Right renal cortex interstitium (tissue), 3 donors: ENCODE results near the gene OR2F1. TPM values are rescaled to one million over a fixed set of nuclear protein-coding genes. Genes with fewer than 3 reads are reported as not detected.

ENCODE experiments used
- DNase-seq, 3 donors: peaks; one replicate each; pipeline ENCODE4 v3.0.0-alpha.2; 2013; ENCODE audit warnings: low read depth in 3 of 3, low spot score in 2 of 3
- polyA plus RNA-seq, 3 donors: library from polyadenylated mRNA; unstranded; fragments of 120-200 nt; gene quantifications; one replicate each; pipeline ENCODE4 v1.2.1, GENCODE V29; 2013; ENCODE audit not compliant: insufficient read length in 3 of 3

The OR2F1 gene, protein sequence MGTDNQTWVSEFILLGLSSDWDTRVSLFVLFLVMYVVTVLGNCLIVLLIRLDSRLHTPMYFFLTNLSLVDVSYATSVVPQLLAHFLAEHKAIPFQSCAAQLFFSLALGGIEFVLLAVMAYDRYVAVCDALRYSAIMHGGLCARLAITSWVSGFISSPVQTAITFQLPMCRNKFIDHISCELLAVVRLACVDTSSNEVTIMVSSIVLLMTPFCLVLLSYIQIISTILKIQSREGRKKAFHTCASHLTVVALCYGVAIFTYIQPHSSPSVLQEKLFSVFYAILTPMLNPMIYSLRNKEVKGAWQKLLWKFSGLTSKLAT
- polyA plus RNA-seq: under 1 TPM in 1 of 3 donors, not detected in 2; 0.14 TPM

DNA sequence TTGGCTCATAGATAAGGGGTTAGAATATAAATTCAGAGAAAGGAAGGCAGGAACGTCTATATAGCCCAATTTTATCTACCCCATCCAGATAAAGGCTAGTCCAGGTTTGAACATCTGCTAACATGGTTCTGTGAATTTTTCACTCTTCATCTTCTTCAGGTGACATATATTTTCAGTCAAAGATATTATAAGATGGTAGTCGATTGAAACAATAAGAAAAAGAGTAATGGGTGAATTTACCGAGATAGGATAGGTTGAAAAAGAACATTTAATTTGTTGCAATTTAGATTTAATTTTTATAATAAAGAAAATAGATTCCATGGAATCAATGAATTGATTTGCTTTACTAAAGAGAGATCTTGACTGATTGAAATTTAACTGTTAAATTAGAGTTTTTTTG lies at the start of gene OR2F1:
Gene OR2F1, plus strand, starts transcription at position 301 of the 400 bp plus-strand sequence. CDS start 5,127 bp downstream, outside the sequence.
- no peak for DNase-seq

DNA sequence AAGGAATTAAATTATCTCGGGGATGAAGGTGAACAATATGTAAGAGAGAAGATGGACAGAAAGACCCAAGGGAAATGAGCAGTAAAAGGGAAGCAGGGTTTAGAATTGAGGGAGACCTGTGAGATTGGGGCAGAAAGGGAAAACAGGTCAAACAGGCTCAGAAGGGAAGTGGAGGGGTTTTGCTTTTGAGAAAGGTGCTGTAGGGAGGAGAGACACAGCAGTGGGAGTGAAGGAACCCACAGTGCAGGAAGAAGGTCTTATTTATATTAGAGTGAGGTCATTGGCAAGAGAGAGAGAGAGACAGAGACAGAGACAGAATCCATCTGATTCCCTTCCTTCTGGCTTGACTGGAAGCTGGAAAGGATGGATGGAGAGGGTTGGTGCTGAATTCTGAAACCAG lies 49.1 kb upstream of the OR2F1 start:
- no peak for DNase-seq

DNA sequence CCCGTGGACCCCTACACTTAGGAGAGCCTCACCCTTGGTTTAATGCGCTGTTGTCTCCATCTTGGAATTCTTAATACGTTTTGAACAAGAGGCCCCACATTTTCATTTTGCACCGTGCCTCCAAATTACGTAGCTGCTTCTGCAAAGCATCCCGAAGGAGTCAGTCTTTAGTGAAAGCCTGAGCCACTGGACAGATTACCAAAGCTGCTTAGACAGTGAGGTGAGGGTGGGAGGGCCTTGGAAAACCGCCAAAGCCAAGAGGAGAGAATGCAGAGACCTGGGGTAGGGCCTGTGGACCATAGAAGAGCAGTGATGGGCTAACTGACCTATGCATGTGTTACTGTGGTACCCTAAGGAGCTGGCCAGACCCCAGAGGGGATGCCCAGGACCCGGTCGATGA lies 48.5 kb upstream of the OR2F1 start:
- no peak for DNase-seq

DNA sequence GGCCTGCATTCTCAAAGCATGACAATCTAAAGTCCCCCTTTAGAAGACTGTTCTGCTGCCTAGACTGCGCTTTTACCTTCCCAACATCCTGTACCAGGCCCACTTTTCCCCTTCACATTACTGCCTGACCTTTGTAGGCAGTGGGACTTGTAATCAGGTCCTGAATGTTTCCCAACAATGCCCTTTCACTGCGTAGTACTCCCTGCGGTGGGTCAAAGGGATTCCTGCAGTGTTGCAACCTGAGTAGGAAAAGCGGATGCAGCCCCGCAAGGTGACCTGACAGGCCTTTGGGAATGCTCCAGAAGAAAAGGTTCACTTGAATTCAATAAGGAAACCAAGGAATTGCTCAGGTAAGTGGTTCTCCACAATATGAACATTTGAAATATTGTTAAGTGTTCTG lies 47.7 kb upstream of the OR2F1 start:
- DNase-seq: no peak

DNA sequence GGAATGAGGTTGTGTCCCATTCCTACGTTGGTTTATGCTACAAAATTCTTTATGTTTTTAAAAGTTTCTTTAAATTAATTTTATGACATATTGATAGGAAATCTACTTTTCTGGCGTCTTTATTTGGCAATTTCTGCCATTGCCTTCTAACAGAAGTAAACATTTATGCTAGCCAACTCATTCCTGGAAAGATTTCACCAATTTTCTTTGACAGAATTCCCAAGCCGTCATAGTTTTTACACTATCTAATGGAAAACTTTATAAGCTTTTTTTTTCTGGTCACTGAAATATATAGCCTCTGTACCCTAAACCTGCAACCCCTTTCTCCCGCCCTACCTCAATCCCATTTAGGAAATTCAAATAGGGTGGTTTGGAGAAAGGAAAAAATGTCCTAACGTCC lies 46.5 kb upstream of the OR2F1 start:
- no peak for DNase-seq

DNA sequence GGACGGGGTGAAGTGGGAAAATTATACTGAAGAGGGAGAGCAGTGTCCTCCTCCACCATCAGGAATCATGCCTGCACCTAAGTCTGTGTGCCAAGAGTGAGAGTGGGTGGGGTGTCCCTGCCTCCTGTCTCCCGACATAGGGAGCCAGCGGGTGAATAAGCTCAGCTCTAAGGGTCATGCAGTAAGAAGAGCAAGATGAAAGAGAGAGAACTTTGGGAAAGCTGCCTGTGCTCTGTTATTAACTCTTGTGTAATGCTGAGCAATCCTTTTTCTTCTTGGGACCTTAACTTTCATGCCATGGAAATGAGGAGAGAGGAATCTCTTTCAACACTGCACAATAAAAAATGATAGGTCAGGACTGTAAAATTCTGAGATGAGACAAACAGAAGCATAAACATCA lies 44.8 kb upstream of the OR2F1 start:
- no peak for DNase-seq

DNA sequence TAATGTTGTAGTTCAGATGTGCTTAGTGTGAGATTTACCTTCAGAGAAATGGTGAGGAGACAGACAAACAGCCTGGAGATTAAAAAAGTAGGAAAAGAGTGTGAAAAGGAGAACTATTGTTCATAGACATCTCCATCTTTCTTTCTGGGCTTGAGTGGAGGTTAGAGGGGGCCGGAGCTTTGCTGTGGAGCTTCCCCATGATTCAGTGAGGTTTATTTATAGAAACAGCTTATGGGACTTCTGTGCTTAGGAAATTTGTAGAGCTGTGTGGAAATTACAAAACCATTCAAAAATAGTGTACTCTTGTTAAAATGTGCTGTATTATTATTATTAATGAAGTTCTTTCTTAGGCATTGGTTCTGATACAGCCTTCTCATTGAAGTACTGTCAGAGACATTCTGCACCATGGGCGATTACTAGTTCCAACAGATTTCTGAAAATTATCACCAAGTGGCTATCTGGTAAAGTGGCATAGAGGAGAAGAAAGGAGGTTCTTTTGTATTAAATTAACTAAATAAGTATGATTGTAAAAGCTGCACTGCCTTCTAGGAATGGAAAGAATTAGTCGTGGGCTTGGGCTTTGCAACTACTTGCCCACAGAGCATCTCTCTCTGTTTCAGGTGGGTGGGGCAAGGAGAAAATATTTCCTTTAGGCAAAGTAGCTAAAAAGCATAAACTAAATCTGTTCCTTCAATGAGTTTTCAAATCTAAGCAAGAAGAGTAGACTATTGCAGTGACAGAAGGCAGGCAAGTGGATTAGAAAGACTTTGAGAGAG lies 44.0 kb upstream of the OR2F1 start:
- DNase-seq: no peak

DNA sequence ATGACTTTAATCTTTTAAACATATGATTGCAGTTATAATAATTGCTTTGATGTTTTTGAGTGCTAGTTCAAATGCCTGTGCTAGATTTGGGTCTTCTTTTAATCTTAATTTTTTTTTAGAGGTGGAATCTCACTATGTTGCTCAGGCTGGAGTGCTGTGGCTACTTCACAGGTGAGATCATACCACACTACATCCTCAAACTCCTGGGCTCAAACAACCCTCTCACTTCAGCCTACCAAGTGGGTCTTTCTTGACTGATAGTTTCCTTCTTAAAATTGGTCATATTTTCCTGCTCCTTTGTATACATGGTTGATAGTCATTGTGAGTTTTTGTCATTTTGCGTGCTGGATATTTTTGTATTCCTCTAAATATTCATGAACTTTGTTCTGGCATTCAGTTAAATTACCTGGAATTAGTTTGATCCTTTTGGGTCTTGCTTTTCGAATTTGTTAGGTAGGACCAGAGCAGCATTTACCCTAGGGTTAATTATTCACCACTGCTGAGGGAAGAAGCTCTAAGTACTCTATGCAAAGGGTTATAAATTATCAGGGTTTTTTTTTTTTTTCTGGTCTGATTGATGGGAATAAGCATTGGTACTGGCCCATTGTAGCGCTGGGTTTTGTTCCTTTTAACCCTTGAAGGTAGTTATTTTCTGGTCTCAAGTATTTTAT lies 40.6 kb upstream of the OR2F1 start:
- DNase-seq: no peak

DNA sequence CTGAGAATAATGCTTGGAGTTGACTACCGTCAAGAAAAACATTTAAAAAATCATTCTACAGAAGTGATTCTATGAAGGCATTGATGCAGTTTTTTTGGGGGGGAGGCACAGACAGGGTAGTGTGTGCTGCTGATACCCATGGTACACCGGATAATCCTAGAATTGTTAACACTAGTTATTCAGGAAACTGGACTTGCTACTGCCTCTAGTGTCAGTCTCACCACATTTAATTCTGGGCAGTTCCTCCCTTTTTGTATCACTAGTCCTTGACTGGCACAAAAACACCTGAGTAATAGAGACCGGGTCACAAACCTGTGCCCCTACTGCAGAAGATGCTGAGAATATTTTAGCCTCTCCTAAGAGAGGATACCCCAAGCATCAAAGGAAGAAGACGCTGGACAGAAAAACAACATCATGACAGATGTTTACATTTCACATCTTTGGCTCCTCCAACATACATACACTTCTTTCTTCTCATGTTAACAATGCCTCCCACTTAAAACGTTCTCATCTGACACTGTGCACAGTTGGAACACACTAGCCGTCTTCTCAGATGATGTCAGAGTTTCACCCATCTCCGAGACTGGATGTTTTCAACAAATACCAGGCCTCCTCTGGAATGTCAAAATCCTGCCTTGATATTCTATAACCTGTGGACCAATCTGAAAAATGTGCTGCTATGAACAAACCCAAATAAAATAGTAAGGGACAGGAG lies 39.5 kb upstream of the OR2F1 start:
- DNase-seq: no peak

DNA sequence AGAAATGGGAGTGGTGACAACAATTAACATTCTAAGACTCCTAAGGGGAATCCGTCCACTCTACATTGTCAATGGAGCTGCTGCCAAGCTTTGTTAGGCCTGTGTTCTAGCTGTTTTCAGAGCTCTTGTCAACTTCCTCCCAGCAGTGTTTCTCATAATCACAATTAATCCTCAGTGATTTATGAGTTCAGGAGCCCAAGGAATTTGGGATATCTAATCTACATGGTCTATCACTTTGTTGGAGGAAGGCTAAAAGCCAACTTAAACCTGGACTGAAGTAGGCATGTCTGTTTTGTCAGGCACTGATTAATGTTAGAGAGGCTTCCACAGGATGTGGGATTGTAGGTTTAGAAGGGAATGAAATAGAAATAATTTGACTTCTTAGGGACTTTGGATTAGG lies 29.8 kb upstream of the OR2F1 start:
- DNase-seq: no peak

DNA sequence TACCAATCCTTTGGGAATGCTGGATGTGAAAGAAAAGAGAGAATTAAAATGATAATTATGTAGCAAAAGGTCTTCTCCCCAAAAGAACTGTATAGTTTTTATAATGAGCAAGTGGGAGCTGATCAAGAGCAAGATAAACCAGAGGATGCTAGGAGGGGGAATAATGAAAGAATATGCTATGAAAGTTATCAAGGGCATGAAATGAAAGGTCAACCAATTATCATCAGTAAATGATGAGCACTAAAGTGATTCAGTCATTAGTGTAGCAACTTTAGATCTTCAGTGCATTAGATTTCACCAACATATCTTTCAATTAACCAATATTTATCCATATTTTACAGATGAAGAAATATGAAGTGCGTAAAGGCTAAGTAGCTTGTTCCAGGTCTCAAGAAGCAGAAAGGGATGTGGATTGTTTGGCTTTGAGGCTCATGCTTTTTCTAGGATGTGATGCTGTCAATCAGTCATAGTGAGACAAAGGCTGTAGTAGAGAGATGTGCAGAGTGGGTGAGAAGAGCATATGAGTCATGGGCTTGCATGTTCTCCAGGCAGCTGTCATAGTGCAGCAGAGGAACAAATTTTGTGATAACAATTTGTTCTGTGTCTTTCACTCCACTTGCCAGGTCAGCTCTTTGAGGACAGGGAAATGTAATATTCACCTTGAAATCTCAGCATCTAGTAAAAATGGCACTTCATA lies 25.3 kb upstream of the OR2F1 start:
- DNase-seq: no peak

DNA sequence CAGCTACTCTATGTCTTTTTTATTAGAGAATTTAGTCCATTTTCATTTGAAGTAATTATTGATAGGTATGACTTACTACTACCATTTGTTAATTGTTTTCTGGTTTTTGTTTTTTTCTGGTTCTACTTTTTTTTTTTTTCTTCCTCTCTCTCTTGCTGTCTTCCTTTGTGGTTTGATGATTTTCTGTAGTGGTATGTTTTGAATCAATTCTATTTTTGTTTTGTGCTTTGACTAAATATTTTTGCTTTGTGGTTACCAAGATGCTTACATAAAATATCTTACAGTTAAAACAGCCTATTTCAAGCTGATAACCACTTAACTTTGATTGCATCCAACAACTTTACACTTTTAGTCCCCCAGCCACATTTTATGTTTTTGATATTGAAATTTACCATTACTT lies 22.9 kb upstream of the OR2F1 start:
- no peak for DNase-seq

DNA sequence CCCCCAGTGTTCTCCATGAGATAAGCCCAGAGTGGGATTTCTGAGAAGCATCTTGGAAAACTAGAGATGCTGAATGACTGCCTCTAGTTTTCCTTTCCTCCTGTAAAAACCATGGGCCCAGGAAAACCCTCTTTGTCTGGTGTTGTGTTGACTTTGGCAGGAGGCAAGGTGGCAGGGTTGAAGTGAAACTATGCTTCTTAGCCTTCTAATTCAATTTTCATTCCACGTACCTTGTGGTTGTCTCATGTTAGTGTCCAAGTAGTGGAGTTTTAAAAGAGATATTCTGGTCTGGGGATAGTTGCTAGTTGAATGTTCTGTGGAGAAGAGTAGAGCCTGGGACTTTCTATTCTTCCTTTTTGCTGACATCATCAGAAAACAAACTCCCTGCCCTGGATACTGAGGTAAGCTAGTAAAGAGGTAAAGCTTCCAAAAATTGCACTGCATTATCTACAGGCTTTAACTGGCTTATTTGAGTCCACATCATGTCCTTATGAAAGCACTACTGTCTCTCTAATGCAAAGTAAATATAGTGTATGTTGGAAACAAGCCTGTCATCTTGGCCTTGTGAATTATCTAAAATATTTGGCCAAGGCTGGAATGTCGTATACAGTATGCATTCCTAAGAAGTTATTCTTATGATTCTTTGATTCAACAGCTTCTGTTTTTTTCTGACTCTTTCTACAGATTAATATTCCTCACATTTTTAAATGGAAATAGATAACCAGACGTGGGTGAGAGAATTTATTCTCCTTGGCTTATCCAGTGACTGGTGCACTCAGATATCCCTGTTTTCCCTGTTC lies 19.9 kb upstream of the OR2F1 start, which contains the start of gene OR2F2:
Gene OR2F2, plus strand, starts transcription at position 708 of the 800 bp plus-strand sequence. Its CDS starts 0 bp downstream, at position 708.
- DNase-seq: no peak

DNA sequence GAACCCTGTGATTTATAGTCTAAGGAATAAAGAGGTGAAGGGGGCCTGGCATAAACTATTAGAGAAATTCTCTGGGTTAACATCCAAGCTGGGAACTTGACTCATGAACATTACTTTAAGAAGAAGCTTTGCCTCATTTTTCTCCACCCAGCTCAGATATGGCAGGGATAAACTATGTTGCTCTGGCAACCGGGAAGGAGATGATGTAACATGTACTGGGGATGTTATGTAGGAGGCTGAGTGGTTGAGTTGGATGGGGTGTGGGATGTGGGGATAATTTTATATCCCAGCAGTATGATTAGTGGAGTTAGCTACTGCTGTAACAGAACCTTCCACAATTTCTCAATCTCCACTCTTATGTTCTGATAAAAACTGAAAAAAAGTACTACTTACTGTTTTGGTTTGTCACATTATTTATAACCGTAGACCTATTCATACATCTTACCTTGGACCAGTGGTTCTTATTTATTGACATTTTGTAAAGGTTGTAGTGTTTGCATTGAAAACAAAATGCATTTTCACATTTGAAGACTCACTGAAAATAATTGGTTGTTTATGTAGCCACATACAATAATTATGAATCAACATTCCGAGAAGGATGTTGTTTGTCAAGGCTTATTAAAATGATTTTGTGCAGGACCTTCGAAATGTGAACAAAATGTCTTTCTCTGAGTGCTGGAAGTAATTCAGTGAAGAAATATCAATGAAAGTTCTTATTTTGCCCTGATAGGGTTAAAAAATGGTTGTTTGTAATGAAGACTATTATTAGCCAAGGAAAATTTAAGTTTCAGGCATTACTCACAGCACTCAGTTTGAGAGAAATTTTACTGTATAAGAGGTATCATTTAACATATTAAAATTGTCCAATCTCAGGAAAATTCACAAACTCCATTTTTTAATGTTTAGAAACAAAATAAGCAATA lies 18.3 kb upstream of the OR2F1 start:
- no peak for DNase-seq

DNA sequence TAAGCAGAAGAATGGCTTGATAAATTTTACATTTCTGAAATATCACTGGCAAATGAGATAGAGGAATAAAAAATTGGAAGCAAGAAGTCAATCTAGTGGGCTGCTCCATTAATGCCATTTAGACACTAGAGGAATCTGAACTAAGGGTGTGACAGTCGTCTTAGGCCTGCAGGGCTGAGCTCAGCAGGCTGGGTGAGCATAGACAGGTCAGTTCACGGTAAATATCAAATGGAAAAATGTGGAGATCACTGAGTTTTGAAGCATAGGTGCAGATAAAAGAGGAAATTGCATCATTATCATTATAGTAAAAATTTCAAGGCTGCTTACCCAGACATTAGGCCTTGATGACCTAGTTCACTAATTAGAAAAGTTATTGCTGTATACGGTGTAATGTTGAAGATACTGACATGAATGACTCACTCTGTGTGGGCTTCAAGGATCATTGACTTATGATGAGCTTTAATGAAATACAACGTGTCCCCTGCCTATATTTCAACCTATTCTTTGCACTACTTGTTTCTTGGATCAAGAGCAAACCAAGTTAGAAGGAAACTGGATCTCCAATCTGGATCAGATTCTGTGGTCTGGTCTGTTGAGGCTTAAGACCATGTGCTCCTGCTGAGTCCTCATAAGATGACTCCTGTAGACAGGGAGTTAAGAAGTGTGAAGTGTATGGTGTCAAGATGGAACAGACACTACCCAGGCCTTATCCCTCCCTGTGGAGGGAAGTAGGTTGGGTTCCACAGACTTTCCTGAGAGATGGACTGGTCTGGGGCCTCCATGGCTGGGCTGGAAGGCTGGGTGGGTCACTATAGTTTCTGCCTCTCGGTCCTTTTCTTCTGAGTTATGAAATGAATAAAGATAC lies 16.0 kb upstream of the OR2F1 start:
- DNase-seq: no peak

DNA sequence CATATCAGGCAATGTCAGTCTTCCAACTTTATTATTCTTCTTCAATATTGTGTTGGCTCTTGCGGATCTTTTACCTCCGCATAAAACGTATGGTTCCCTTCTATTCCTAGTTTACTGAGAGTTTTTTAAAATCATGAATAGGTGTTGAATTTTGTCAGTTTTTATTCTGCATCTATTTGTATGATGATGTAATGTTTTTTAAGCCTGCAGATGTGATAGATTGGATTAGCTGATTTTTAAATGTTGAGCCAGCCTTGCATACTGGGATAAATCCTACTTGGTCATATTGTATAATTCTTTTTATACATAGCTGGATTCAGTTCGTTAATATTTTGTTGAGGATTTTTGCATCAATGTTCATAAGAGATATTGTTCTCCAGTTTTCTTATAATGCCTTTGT lies 9.2 kb upstream of the OR2F1 start:
- DNase-seq: no peak

DNA sequence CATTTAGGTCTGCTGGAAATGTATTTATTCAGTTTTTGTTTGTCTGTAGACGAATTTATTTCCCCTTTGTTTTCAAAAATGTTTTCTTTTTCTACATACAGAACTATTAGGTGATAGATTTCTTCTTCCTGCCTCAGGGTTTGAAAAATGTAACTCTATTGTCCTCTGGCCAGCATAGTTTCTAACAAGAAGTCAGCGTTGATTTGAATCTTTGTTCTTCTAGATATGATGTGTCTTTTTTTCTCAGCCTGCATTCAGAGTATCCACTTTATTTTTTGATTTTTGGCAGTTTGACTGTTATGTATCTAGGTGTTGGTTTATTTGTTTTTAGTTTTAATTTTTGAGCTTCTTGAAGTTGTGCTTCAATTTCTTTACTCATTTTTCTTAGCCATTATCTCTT lies 7.5 kb upstream of the OR2F1 start:
- no peak for DNase-seq
